Thoracic aorta (tissue), 2 donors: ENCODE measurements around the gene IMMT. TPM values are rescaled to one million over a fixed set of nuclear protein-coding genes. Genes with fewer than 3 reads are reported as not detected.

Experiments used
- ATAC-seq: fragments of 150-250 bp; one replicate; pipeline ENCODE4 v1.8.0; 2017; ENCODE audit warnings: low read depth; ENCODE audit not compliant: insufficient number of reproducible peaks, low FRiP score
- DNase-seq: peaks from one replicate; pipeline ENCODE4 v3.0.0-alpha.2; 2020; ENCODE audit warnings: low spot score
- H3K27ac ChIP-seq, 2 donors: fragments of 200-600 bp; sonication (generic); 1 replicate in 1 of 2; 2 replicates in 1 of 2; pipeline ENCODE4 v1.5.1; 2016; ENCODE audit warnings: mild to moderate bottlenecking in 2 of 2, moderate library complexity in 2 of 2
- H3K27me3 ChIP-seq: fragments of 200-600 bp; sonication (generic); replicated peaks from 2 replicates; pipeline ENCODE4 v1.6.0; 2016; ENCODE audit warnings: mild to moderate bottlenecking; ENCODE audit not compliant: insufficient read depth
- H3K36me3 ChIP-seq: fragments of 200-600 bp; sonication (generic); one replicate; pipeline ENCODE4 v1.5.1; 2016
- H3K4me1 ChIP-seq, 2 donors: fragments of 200-600 bp; sonication (generic); 1 replicate in 1 of 2; 2 replicates in 1 of 2; pipeline versions ENCODE4 v1.5.1 to v1.6.0; 2016; ENCODE audit warnings: low read depth in 2 of 2, mild to moderate bottlenecking in 1 of 2; ENCODE audit not compliant: control insufficient read depth in 1 of 2
- H3K4me3 ChIP-seq: fragments of 200-600 bp; sonication (generic); 2 replicates; pipeline ENCODE4 v1.5.1; 2016; ENCODE audit warnings: mild to moderate bottlenecking
- H3K9me3 ChIP-seq: fragments of 200-600 bp; sonication (generic); 2 replicates; pipeline ENCODE4 v1.5.1; 2016
- total RNA-seq, 2 donors: library from RNA; depleted of rRNA; stranded (reverse); fragments of >200 nt; gene quantifications; one replicate each; pipeline versions ENCODE4 v1.1.0 to v1.2.3, GENCODE V29; 2016
- TF ChIP-seq, protein P1 (sequence below): fragments of 200-600 bp; sonication (generic); IDR thresholded peaks from one replicate; pipeline ENCODE4 v1.5.1; 2019; ENCODE audit warnings: antibody characterized with exemption

The IMMT gene
- total RNA-seq, 2 donors from 2014 or later = 33.3 to 54.7 TPM

DNA sequence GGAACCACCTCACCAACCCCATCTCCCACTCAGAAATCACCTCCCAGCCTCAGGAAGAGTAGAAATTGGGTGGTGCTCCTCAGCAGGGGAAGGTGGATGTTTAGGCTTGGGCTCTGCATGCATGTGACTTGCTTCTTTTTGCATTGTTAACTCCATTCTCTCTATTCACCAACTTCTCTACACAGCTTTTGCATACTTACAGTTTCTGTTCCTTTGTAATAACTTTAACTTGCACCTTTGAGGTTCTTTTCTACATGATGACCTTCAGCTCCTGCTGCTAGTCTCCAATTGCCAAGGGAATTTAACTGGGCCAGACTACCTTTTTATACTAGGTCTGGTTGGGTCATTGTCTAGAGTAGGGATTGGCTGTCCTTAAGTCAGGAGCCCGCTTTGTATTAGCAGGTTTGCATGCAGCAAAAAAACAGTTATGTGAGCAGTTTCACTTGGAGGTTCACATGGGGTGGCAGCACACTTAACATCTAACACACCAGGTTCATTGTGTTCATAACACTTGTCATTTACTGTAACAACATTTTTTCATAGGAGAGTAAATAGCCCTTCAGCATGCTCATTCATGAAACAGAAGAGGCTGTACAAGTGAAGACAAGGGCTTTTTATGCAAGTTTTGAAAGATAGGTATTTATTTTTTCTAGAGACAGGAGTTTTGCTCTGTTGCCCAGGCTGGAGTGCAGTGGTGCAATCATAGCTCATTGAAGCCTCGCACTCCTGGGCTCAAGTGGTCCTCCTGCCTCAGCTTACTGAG, 16.0 kb upstream of the IMMT start:
- H3K4me3 ChIP-seq = no peak overlapping the region
- TF ChIP-seq, protein P1, sequence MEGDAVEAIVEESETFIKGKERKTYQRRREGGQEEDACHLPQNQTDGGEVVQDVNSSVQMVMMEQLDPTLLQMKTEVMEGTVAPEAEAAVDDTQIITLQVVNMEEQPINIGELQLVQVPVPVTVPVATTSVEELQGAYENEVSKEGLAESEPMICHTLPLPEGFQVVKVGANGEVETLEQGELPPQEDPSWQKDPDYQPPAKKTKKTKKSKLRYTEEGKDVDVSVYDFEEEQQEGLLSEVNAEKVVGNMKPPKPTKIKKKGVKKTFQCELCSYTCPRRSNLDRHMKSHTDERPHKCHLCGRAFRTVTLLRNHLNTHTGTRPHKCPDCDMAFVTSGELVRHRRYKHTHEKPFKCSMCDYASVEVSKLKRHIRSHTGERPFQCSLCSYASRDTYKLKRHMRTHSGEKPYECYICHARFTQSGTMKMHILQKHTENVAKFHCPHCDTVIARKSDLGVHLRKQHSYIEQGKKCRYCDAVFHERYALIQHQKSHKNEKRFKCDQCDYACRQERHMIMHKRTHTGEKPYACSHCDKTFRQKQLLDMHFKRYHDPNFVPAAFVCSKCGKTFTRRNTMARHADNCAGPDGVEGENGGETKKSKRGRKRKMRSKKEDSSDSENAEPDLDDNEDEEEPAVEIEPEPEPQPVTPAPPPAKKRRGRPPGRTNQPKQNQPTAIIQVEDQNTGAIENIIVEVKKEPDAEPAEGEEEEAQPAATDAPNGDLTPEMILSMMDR = no peak
- no peak for ATAC-seq
- H3K36me3 ChIP-seq = peaks cover 33% of the 10 kb centered on the region
- peaks cover 0 to 15% of the 10 kb centered on the region in 2 donors for H3K4me1 ChIP-seq
- H3K9me3 ChIP-seq = no peaks in the 10 kb centered on the region
- DNase-seq = no peak
- H3K27me3 ChIP-seq = no peaks in the 10 kb centered on the region
- H3K27ac ChIP-seq = no peak overlapping the region

DNA sequence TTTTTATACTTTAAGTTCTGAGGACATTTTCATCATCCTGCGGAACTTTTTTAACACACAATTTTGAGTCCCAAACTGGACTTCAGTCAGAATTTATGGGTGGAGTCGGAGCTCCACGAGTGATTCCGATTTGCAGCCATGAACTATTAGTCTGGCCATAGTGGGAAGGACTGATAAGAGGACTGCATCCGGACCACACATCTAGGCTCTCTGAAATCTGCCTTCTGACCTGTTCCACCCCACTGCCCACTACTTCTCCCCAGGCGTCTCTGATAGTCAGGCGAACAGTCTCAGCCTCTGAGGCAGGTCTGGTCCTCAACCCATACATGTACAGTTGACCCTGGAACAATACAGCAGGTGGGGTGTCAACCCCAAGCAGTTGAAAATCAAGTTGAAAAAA, 9.2 kb upstream of the IMMT start:
- Histone ChIP-seq H3K27me3 (no peaks in the 10 kb centered on the region), H3K4me3 (no peak overlapping the region), H3K9me3 (no peaks in the 10 kb centered on the region), H3K27ac (no peak overlapping the region), H3K4me1 (peaks cover 2 to 12% of the 10 kb centered on the region in 2 donors), H3K36me3 (peaks cover 25% of the 10 kb centered on the region)
- ATAC-seq (no peak), DNase-seq (no peak)
- TF ChIP-seq, protein P1 = no peak

DNA sequence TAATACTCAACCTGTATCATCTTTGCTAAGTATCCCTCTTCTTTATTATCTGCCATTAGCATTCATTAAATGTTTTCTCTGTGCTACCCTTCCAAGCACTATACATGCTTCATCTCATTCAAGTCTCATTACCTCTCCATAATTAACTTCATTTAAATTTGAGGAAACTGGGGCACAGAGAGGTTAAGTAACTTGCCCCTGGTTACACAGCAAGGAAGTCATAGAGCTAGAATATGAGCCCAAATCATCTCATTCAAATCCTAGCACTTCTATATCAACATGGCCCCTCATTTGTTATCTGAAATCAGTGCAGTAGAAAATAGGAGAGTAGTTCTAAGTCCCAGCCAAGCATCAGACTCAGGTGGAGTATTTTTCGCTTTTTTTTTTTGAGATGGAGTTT, 8.4 kb upstream of the IMMT start:
- Histone ChIP-seq H3K9me3 (no peaks in the 10 kb centered on the region), H3K36me3 (peaks cover 23% of the 10 kb centered on the region), H3K4me3 (no peak overlapping the region), H3K27ac (no peak overlapping the region), H3K27me3 (no peaks in the 10 kb centered on the region), H3K4me1 (peaks cover 2 to 16% of the 10 kb centered on the region in 2 donors)
- TF ChIP-seq, protein P1 = no peak
- no peak for DNase-seq
- ATAC-seq = no peak

DNA sequence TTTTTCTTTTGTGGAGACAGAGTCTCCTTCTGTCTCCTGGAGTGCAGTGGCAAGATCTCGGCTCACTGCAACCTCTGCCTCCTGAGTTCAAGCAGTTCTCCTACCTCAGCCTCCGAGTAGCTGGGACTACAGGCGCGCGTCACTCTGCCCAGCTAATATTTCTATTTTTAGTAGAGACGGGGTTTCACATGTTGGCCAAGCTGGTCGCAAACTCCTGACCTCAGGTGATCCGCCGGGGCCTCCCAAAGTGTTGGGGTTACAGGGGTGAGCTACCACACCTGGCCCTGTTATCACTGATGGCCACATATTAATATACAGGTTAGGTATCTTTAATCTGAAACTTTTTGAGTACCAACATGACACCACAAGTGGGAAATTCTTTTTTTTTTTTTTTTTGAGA, 7.4 kb upstream of the IMMT start:
- ATAC-seq (no peak), DNase-seq (no peak)
- peaks cover 2 to 18% of the 10 kb centered on the region in 2 donors for H3K4me1 ChIP-seq
- H3K36me3 ChIP-seq = peaks cover 15% of the 10 kb centered on the region
- no peaks in the 10 kb centered on the region for H3K27me3 ChIP-seq
- H3K4me3 ChIP-seq = no peak overlapping the region
- H3K9me3 ChIP-seq = no peaks in the 10 kb centered on the region
- H3K27ac ChIP-seq = no peak overlapping the region
- TF ChIP-seq, protein P1 = no peak

DNA sequence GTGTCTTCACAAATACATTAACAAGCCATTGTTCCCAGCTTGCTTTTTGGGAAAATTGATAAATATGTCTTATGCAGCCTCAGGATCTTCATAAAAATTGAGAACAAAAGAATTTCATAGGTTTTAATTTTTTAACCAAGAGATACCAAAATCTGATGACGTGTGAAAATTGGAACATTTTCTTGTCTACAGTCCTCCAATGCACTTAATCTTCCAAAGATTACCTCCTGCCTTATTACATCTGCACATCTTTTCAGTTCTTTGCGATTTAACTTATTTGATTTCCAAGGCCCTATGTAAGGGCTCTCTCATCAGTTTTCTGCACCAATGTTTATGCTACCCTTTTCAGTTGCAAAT, 7.1 kb upstream of the IMMT start:
- H3K4me3 ChIP-seq = no peak overlapping the region
- H3K27me3 ChIP-seq = no peaks in the 10 kb centered on the region
- TF ChIP-seq, protein P1 = no peak
- H3K27ac ChIP-seq = no peak overlapping the region
- no peak for ATAC-seq
- peaks cover 11% of the 10 kb centered on the region for H3K36me3 ChIP-seq
- DNase-seq = no peak
- H3K9me3 ChIP-seq = no peaks in the 10 kb centered on the region
- peaks cover 2 to 18% of the 10 kb centered on the region in 2 donors for H3K4me1 ChIP-seq
